Spinal cord (tissue), 10 donors: ENCODE data around the gene CYP1B1. TPM values are rescaled to one million over a fixed set of nuclear protein-coding genes. Genes with fewer than 3 reads are reported as not detected.
"Not testable (repeated sequence)": the region's sequence is repeated elsewhere in the genome, so short reads cannot be mapped to it uniquely, and the experiment has no call there.

Source experiments
- DNase-seq, 6 donors: peaks; one replicate each; pipeline versions ENCODE4 v3.0.0 to v3.0.0-alpha.2; 2013 to 2015; ENCODE audit warnings: low spot score in 6 of 6, low read depth in 4 of 6
- H3K27ac ChIP-seq: one replicate; pipeline ENCODE4 v1.5.1; 2013; ENCODE audit warnings: low read depth, low read length, control low read depth
- H3K27me3 ChIP-seq: one replicate; pipeline ENCODE4 v1.6.1; 2013; ENCODE audit warnings: low read length; ENCODE audit not compliant: control insufficient read depth, insufficient read depth
- H3K36me3 ChIP-seq: one replicate; pipeline ENCODE4 v1.6.1; 2013; ENCODE audit warnings: low read length; ENCODE audit not compliant: control insufficient read depth, insufficient read depth
- H3K4me1 ChIP-seq: one replicate; pipeline ENCODE4 v1.6.1; 2013; ENCODE audit warnings: low read length; ENCODE audit not compliant: control insufficient read depth, insufficient read depth
- H3K4me3 ChIP-seq: one replicate; pipeline ENCODE4 v1.5.1; 2013; ENCODE audit warnings: low read depth, low read length, control low read depth
- H3K9me3 ChIP-seq: one replicate; pipeline ENCODE4 v1.6.1; 2013; ENCODE audit warnings: low read length; ENCODE audit not compliant: control insufficient read depth, insufficient read depth
- WGBS: methylation state at CpG from one replicate; pipeline ENCODE4 v1.1.5; 2013; ENCODE audit warnings: missing lambda C conversion rate; ENCODE audit not compliant: insufficient coverage; 5-methylcytosine and 5-hydroxymethylcytosine counted together
- polyA plus RNA-seq, 2 donors: library from polyadenylated mRNA; unstranded; fragments of 120-200 nt; gene quantifications; one replicate each; pipeline ENCODE4 v1.2.1, GENCODE V29; 2013; ENCODE audit not compliant: insufficient read length in 2 of 2
- total RNA-seq, 2 donors: library from RNA; depleted of rRNA in 1 of 2; stranded (reverse); fragments of 120-200 nt in 1 of 2; fragments of >200 nt in 1 of 2; gene quantifications; one replicate each; pipeline versions ENCODE4 v1.2.3 to v1.2.4, GENCODE V29; 2013 to 2014
- donor health status: healthy.

Gene CYP1B1
- total and polyA plus RNA-seq, 4 donors: 29.8 to 105 (median 67.2) TPM

DNA sequence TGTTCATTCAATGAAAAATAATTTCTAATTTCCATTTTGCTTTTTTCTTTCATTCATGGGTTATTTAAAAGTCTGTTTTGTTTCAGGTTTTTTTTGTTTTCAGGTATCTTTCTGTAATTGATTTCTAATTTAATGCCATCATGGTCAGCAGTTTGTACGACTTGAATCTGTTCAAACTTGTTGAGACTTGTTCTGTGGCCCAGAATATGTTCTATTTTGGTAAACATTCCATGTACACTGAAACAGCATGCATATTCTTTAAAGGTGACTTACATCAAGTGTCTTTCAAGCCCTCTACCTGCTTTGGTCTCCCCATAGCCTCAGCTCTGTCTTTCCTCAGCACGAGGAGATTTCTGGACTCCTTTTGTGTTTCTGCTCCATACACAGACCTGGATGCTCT is 49.1 kb downstream of the CYP1B1 start:
- H3K36me3 ChIP-seq: no peaks in the 10 kb centered on the region
- no peak overlapping the region for H3K4me3 ChIP-seq
- H3K27me3 ChIP-seq: no peaks in the 10 kb centered on the region
- no peaks in the 10 kb centered on the region for H3K9me3 ChIP-seq
- H3K4me1 ChIP-seq: peaks cover 2% of the 10 kb centered on the region
- no peak overlapping the region for H3K27ac ChIP-seq
- WGBS: 33% methylated on average over 1 of the region's 2 CpGs
- DNase-seq: no peak

DNA sequence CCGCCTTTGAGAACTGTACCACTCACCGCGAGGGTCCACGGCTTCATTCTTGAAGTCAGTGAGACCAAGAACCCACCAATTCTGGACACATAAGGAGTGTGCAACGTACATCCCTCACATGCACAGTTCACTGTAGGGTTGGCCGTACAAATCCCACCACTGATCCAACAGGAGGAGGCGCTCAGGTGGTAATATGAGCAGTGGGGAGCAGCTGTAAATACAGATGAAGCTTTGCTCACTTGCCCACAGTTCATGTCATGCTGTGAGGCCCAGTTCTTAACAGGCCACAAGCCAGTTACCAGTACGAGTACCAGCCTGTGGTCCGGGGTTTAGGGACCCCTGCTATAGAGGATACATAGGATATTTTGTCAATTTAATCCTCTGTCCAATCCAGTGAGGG is 54.4 kb downstream of the CYP1B1 start:
- Histone ChIP-seq H3K9me3 (no peaks in the 10 kb centered on the region), H3K27ac (no peak overlapping the region), H3K36me3 (no peaks in the 10 kb centered on the region), H3K4me3 (no peak overlapping the region), H3K4me1 (no peaks in the 10 kb centered on the region), H3K27me3 (no peaks in the 10 kb centered on the region)
- DNase-seq: no peak
- 98% methylated on average over 5 of the region's 9 CpGs for WGBS

DNA sequence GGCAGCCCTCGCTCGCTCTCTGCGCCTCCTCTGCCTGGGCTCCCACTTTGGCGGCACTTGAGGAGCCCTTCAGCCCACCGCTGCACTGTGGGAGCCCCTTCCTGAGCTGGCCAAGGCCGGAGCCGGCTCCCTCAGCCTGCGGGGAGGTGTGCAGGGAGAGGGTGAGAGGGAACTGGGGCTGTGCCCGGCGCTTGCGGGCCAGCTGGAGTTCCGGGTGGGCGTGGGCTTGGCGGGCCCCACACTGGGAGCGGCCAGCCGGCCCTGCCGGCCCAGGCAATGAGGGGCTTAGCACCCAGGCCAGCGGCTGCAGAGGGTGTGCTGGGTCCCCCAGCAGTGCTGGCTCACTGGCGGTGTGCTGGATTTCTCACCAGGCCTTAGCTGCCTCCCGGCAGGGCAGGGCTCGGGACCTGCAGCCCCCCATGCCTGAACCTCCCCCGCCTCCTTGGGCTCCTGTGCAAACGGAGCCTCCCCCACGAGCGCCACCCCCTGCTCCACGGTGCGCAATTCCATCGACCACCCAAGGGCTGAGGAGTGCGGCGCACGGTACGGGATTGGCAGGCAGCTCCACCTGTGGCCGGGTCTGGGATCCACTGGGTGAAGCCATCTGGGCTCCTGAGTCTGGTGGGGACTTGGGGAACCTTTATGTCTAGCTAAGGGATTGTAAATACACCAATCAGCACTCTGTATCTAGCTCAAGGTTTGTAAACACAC is 55.4 kb downstream of the CYP1B1 start:
- DNase-seq, H3K4me3 ChIP-seq, H3K4me1 ChIP-seq, H3K27me3 ChIP-seq, H3K9me3 ChIP-seq, H3K27ac ChIP-seq, H3K36me3 ChIP-seq: not testable (repeated sequence)
- WGBS: 96% methylated on average over 23 of the region's 33 CpGs

DNA sequence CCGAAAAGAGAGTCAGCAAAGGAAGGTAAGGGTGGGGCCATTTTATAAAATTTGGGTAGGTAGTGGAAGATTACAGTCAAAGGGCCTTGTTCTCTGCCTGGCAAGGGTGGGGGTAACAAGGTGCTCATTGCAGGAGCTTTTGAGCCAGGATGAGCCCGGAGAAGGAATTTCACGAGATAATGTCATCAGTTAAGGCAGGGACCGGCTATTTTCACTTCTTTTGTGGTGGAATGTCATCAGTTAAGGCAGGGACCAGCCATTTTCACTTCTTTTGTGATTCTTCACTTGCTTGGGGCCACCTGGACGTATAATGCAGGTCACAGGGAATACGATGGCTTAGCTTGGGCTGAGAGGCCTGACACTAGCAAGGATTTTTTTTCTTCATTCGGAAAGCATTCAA is 58.1 kb downstream of the CYP1B1 start:
- no peaks in the 10 kb centered on the region for H3K9me3 ChIP-seq
- H3K36me3 ChIP-seq: no peaks in the 10 kb centered on the region
- H3K4me3 ChIP-seq: no peak overlapping the region
- no peak for DNase-seq
- no peaks in the 10 kb centered on the region for H3K4me1 ChIP-seq
- no peak overlapping the region for H3K27ac ChIP-seq
- 74% methylated on average over 6 of the region's 7 CpGs for WGBS
- H3K27me3 ChIP-seq: no peaks in the 10 kb centered on the region

Other genes starting within 250 kb of the CYP1B1 start
- gene RMDN2, start 150.9 kb downstream of the CYP1B1 start, total RNA-seq: 10 to 100 TPM; 14.6 to 16.7 TPM
- gene RMDN2, start 150.9 kb downstream of the CYP1B1 start, polyA plus RNA-seq: 1 to 10 TPM; 5.4 to 8.1 TPM